Measurements from ENCODE around the gene EDRF1.
"Not testable (repeated sequence)": the region's sequence is repeated elsewhere in the genome, so short reads cannot be mapped to it uniquely, and the experiment has no call there.

EDRF1 gene, protein sequence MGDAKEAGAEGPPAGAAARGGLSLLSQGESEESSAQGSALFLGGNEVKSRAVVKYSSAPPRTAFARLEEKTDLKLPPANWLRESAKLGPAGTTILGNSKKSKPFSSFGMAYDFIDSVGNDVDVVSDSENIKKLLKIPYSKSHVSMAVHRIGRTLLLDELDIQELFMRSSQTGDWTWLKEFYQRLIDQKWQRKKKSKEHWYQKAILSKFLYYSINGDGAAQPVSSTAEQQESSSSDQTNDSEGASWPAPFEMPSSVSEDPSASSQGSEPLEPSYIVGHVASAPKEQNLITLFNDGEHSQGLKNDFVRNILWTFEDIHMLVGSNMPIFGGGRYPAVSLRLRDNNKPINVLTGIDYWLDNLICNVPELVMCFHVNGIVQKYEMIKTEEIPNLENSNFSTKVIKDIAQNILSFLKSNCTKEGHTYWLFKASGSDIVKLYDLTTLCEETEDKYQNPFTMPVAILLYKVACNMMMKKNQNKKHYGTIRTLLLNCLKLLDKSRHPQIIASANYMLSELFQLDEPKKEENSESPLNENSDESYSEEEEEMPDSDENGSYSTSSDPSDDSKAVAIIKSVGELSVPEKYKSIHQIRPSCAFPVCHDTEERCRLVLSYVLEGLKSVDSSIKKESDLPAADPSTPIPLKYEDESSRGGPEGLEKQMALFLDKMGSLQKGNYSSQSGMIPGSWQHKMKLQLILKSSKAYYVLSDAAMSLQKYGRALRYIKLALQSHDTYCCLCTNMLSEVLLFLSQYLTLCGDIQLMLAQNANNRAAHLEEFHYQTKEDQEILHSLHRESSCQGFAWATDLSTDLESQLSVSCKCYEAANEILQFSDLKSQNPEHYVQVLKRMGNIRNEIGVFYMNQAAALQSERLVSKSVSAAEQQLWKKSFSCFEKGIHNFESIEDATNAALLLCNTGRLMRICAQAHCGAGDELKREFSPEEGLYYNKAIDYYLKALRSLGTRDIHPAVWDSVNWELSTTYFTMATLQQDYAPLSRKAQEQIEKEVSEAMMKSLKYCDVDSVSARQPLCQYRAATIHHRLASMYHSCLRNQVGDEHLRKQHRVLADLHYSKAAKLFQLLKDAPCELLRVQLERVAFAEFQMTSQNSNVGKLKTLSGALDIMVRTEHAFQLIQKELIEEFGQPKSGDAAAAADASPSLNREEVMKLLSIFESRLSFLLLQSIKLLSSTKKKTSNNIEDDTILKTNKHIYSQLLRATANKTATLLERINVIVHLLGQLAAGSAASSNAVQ

DNA sequence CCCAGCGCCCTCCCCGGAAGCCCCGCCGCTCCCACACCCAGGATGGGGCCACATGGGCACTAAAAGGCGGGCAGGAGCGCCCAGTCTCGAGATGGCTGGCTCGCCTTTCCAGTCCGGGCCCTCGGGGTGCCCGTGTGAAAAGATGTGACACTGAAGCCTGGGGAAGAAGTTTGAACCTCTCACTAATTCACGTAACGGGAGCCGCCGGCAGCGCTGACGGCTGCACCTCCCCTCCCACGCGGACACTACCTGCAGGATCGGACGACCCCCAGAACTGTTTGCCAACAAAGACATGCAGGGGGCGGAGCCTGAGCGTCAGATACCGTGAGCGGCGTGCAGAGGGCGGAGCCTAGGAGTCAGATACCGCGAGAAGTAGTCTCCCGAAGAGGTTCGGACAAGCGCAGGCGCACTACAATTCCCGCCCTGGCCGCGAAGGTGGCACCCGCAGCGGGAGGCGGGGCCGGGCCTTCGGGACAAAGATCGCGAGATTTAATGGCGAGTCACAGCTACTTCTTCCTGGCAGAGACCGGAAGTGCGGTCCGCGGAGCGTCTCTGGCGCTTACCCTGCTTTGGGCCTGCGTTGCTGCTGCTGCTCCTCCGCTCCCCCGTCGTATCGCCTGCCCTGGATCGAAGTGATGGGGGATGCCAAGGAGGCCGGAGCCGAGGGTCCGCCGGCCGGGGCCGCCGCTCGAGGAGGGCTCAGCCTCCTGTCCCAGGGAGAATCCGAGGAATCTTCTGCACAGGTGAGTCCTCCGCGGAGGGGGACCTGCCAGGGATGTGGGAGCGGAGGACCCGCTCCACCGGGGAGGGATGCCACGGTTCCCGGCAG lies at the start of gene EDRF1:
Gene EDRF1 (plus strand): TSS at position 537 of the 829 bp plus-strand sequence. CDS start 99 bp downstream, at position 636.
- DNase-seq, result peak; percentile 96

GRCh38 chr10:125672884-125673283 lies 46.6 kb upstream of the EDRF1 start:
- DNase-seq, result no peak

DNA sequence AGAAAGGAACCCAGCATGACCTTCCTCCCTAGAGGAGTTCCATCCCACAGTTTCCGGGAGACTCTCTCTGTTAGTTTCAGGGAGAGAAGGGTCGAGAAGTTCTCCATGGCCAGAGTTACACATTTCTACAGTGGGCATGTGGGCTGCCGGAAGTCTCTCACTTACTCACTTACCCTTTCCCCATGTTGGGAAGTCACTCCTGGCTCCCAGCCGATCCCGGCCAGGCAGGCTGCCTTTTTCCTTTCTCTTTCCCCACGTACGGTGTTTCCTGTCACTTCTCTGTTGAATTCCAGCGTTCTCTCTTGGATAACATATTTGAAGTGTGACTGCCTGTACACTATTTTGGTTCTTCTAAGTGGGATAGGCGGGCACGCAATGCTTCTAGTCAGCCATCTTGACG lies 40.1 kb upstream of the EDRF1 start:
- DNase-seq, result no peak

- DNase-seq, result no peak
These were observed 36.4 kb upstream of the EDRF1 start, which contains the start of gene TEX36 for GRCh38 chr10:125683063-125683462. Gene TEX36 (minus strand): TSS chr10:125683163. CDS start chr10:125682989, 174 bp downstream.

DNA sequence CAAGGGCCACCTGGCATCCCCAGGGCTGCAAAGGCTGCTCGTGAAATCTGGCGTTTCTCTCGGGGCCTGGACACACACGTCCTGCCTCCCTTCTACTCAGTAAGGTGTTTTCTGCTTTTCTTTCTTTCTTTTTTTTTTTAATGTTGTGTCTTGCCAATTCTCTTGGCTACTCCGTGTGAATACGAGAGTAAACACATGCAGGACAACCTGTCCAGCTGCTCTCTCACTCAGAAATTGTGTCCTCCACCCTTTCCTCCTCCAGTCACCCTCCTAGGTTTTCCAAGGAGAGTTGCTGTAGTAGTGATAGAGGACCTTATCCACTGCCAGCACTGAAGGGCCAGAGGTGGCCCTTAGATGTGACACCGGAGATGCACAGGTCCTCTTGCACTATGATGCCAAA lies 35.7 kb upstream of the EDRF1 start:
- no peak for DNase-seq

GRCh38 chr10:125684581-125684980 lies 34.9 kb upstream of the EDRF1 start:
- DNase-seq, result no peak

GRCh38 chr10:125687507-125688185 lies 31.9 kb upstream of the EDRF1 start:
- no peak for DNase-seq

DNA sequence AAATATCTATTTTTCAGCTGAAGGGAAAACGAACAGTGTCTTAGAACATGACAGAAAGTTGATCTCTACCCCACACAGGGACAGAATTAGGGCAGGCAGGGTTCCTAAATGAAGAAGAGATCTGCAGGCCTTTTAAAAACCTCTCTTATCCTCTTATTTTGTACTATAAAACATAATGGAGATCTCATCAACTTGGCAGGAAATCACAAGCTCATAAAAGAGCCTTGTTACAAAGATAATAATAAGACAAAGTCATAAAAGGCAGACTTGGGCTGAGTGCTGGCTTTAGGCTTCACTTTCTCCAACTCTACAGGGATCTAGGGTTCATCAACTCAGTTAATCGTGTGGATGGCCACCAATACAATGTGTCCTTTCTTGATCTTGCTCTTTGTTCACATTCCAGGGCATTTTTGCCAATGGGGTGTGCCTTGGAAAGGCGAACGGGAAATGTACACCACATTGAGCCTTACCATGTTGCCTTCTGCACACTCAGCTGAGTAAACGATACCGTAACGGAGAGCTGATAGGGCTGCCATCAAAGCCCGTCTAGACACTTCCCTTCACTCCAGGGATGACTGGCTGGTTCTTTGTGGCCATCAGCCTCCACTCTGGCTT lies 29.4 kb upstream of the EDRF1 start:
- DNase-seq, result no peak

- DNase-seq, result peak; percentile 20
These were observed 28.1 kb upstream of the EDRF1 start for GRCh38 chr10:125691160-125691981.

GRCh38 chr10:125692196-125692595 lies 27.3 kb upstream of the EDRF1 start:
- DNase-seq, result no peak

DNA sequence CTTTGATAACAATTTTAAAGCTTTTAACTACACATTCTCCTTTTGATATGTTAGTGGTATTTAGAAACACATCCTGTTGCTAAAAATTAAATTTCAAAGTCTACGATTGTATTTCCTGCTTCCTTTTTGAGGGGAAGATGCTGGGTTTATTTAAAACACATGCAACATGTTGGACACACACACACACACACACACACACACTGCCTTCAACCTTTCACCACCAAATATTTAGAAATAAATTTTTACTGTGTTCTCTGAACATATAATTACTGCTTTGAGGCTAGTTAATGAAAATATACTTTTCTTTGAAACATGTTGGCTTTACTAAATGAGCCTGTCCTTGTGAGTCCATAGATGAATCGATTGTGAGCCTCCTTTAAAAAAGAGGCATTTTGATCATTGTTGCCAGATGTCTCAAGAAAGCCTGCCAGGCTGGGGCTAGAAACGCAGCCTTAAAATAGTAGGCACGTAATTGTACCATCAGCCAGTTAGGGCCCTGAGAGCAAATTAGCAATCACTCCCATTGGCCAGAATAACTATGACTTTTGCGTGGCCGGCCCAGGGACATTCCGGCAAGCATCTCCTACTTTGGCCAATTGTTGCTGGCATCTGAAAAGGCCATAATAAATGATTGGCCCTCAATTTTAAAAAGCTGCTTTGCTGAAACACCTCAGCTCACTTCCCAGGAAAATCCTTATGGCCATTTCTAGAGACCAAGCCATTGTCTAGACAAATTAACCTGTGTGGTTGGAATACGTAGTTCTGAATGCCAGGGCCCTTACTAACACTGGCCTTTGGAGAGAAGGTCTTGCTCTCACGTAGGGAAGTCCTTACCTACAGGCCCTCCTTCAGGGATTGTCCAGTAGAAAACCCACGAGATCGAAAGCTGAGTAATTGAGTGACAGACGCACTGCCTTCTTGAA lies 26.6 kb upstream of the EDRF1 start:
- no peak for DNase-seq

DNA sequence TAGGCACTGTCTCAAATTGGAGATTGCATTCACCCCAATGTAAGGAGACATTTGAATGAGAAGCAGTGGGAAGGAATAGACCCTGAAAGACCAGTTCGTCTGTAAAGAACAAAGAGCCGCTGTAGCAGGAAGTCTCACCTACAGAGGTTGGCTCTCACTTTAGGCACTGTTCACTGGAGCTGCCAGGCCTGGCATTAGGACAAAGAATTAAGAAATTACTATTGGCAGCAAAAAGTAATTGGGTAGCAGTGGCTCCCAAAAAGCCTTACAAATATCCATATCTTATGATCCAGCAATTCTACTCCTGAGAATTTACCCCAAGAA lies 26.0 kb upstream of the EDRF1 start:
- no peak for DNase-seq

GRCh38 chr10:125694883-125695282 lies 24.6 kb upstream of the EDRF1 start:
- DNase-seq, result no peak

DNA sequence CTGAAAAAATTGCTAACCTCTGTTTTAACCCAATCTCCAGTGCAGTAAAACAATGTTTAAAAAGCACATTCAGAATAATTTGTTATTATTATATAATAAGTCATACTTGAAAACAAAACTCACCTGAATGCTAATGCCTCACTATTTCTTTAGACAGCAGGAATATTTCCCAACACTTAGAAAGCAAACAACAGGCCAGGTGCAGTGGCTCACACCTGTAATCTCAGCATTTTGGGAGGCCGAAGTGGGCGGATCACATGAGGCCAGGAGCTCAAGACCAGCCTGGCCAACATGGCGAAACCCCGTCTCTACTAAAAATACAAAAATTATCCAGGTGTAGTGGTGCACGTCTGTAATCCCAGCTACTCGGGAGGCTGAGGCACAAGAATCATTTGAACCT lies 22.6 kb upstream of the EDRF1 start:
- DNase-seq, result not testable (repeated sequence)

GRCh38 chr10:125698481-125698998 lies 21.0 kb upstream of the EDRF1 start:
- DNase-seq, result no peak

DNA sequence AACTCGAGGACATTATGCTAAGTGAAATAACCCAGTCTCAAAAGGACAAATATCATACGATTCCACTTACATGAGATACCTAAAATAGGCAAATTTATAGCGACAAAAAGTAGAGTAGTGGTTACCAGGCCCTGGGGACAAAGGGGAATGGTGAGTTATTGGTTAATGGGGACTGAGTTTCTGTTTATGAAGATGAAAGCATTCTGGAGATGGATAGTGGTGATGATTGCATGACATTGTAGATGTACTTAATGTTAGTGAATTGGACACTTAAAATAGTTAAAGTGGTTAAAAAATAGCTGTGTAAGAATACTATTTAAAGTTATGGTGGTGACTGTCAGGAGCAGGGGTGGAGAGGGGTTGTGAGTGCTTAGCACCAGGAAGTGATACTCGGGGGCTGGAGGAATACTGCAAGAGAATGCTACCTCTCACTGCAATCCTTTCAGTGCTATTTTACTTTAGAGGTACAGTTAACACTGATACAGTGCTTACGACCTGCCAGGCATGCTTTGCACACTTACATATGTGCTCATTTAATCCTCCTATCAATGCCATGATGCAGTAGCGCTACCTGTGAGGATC lies 19.9 kb upstream of the EDRF1 start:
- no peak for DNase-seq

DNA sequence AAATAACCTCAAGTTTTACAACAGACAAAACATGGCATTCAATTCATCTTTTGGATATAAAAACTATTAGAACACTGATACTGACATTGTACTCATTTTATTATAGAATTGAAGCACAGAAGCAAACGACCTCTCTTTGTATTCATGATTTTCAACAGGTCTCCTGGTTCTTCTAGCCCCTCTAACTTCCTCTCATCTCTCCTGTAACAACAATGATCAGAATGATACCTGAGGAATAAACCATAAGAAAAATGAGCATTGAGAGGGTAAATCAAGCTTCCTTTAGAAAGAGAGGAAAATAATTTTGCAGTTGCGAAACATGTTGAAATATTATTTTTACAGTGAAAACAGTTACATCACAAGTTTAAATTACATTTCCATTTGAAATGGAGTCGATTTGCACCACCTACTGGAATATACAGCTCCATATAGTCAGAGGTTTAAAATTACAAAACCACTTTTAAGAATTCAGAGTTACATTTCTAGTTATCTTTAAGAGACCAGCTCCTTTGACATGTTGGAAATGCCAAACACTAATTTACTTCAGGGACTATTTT lies 19.1 kb upstream of the EDRF1 start:
- DNase-seq, result no peak

Measured in NCI-H748 treated with DMSO at 0.1 percent for 48 hours (cell line).